Large intestine (tissue), 3 donors: ENCODE data around the gene RPL19. TPM values are rescaled to one million over a fixed set of nuclear protein-coding genes. Genes with fewer than 3 reads are reported as not detected.

ENCODE experiments used
- DNase-seq, 2 donors: peaks; one replicate each; pipeline versions ENCODE4 v3.0.0 to v3.0.0-alpha.2; 2013
- H3K27ac ChIP-seq: one replicate; pipeline ENCODE4 v1.5.1; 2013; ENCODE audit warnings: low read length
- H3K27me3 ChIP-seq: 2 replicates; pipeline ENCODE4 v1.6.1; 2013; ENCODE audit warnings: low read length; ENCODE audit not compliant: control insufficient read depth, insufficient read depth
- H3K36me3 ChIP-seq: 2 replicates; pipeline ENCODE4 v1.6.1; 2013; ENCODE audit warnings: low read length; ENCODE audit not compliant: control insufficient read depth, insufficient read depth
- H3K4me1 ChIP-seq: one replicate; pipeline ENCODE4 v1.6.1; 2013; ENCODE audit warnings: low read length; ENCODE audit not compliant: control insufficient read depth, insufficient read depth
- H3K4me3 ChIP-seq: one replicate; pipeline ENCODE4 v1.5.1; 2013; ENCODE audit warnings: low read length
- H3K9me3 ChIP-seq: one replicate; pipeline ENCODE4 v1.6.1; 2013; ENCODE audit warnings: mild to moderate bottlenecking, low read depth, low read length, moderate library complexity; ENCODE audit not compliant: control insufficient read depth
- WGBS: methylation state at CpG from one replicate; pipeline ENCODE4 v1.1.5; 2013; ENCODE audit warnings: low lambda C conversion rate; ENCODE audit not compliant: insufficient coverage; 5-methylcytosine and 5-hydroxymethylcytosine counted together
- polyA plus RNA-seq: library from polyadenylated mRNA; unstranded; fragments of 120-200 nt; gene quantifications from one replicate; pipeline ENCODE4 v1.2.1, GENCODE V29; 2013

RPL19 gene
- polyA plus RNA-seq, 1 donor = 2,491 TPM

GRCh38 chr17:39195568-39196160 is 4.4 kb upstream of the RPL19 start:
- DNase-seq = no peak
- H3K27me3 ChIP-seq = peaks cover 4% of the 10 kb centered on the region
- no peak overlapping the region for H3K4me3 ChIP-seq
- H3K36me3 ChIP-seq = peaks cover 4% of the 10 kb centered on the region
- no peak overlapping the region for H3K27ac ChIP-seq
- no peaks in the 10 kb centered on the region for H3K9me3 ChIP-seq
- H3K4me1 ChIP-seq = peaks cover 6% of the 10 kb centered on the region
- WGBS = no CpG with 5 or more reads among the region's 8 CpGs

- H3K4me1 ChIP-seq = peaks cover 11% of the 10 kb centered on the region
- peaks cover 4% of the 10 kb centered on the region for H3K27me3 ChIP-seq
- no peaks in the 10 kb centered on the region for H3K9me3 ChIP-seq
- peak overlapping the region; percentile 64 for H3K4me3 ChIP-seq
- no peak overlapping the region for H3K27ac ChIP-seq
- DNase-seq = no peak
- peaks cover 4% of the 10 kb centered on the region for H3K36me3 ChIP-seq
- no CpG with 5 or more reads among the region's 8 CpGs for WGBS
Observed at GRCh38 chr17:39196241-39196807, 3.8 kb upstream of the RPL19 start.

- peak overlapping the region; percentile 27 for H3K27ac ChIP-seq
- H3K27me3 ChIP-seq = peaks cover 4% of the 10 kb centered on the region
- no CpG with 5 or more reads among the region's 30 CpGs for WGBS
- DNase-seq = no peak
- peaks cover 8% of the 10 kb centered on the region for H3K36me3 ChIP-seq
- peaks cover 16% of the 10 kb centered on the region for H3K4me1 ChIP-seq
- H3K4me3 ChIP-seq = peak overlapping the region; percentile 64
- H3K9me3 ChIP-seq = no peaks in the 10 kb centered on the region
Observed at GRCh38 chr17:39196808-39197291, 3.2 kb upstream of the RPL19 start.

GRCh38 chr17:39197380-39198185 is 2.5 kb upstream of the RPL19 start, which contains the start of gene CACNB1:
TSS of gene CACNB1 (minus strand) at chr17:39197669. CDS start at chr17:39197495, 174 bp downstream.
- Histone ChIP-seq H3K27ac (peak within 1 kb of the TSS; percentile 27), H3K9me3 (no peaks in the 10 kb centered on the region), H3K4me1 (peaks cover 20% of the 10 kb centered on the region), H3K4me3 (peak within 1 kb of the TSS; percentile 64), H3K36me3 (peaks cover 16% of the 10 kb centered on the region), H3K27me3 (peaks cover 4% of the 10 kb centered on the region)
- no CpG with 5 or more reads among the region's 55 CpGs for WGBS
- DNase-seq = peak in 1 of 2 donors; percentile 65

- no peak overlapping the region for H3K4me3 ChIP-seq
Observed at GRCh38 chr17:39198186-39198566, 1.9 kb upstream of the RPL19 start.

GRCh38 chr17:39199820-39200069 is 338 bp upstream of the RPL19 start:
- H3K4me1 ChIP-seq = peaks cover 20% of the 10 kb centered on the region
- H3K27ac ChIP-seq = peak overlapping the region; percentile 83
- H3K4me3 ChIP-seq = peak overlapping the region; percentile 93
- 0% methylated on average over 1 of the region's 10 CpGs for WGBS
- H3K36me3 ChIP-seq = peaks cover 36% of the 10 kb centered on the region
- H3K27me3 ChIP-seq = peaks cover 4% of the 10 kb centered on the region
- peak in 1 of 2 donors; percentile 84 for DNase-seq
- no peaks in the 10 kb centered on the region for H3K9me3 ChIP-seq

More at GRCh38 chr17:39198186-39198566, 1.9 kb upstream of the RPL19 start:
- WGBS = no CpG with 5 or more reads among the region's 4 CpGs
- no peaks in the 10 kb centered on the region for H3K9me3 ChIP-seq
- H3K27me3 ChIP-seq = peaks cover 4% of the 10 kb centered on the region
- DNase-seq = no peak
- no peak overlapping the region for H3K27ac ChIP-seq
- peaks cover 20% of the 10 kb centered on the region for H3K4me1 ChIP-seq
- peaks cover 20% of the 10 kb centered on the region for H3K36me3 ChIP-seq

GRCh38 chr17:39200957-39201510 is 951 bp downstream of the RPL19 start:
- Histone ChIP-seq H3K9me3 (no peaks in the 10 kb centered on the region), H3K36me3 (peaks cover 41% of the 10 kb centered on the region), H3K27ac (peak overlapping the region; percentile 83), H3K4me1 (peaks cover 20% of the 10 kb centered on the region), H3K4me3 (peak overlapping the region; percentile 93), H3K27me3 (peaks cover 4% of the 10 kb centered on the region)
- 42% methylated on average over 2 of the region's 11 CpGs for WGBS
- no peak for DNase-seq

- H3K36me3 ChIP-seq = peaks cover 41% of the 10 kb centered on the region
- no CpG with 5 or more reads among the region's 8 CpGs for WGBS
- no peak overlapping the region for H3K27ac ChIP-seq
- peaks cover 17% of the 10 kb centered on the region for H3K4me1 ChIP-seq
- no peak for DNase-seq
- no peak overlapping the region for H3K4me3 ChIP-seq
- H3K27me3 ChIP-seq = peaks cover 9% of the 10 kb centered on the region
- H3K9me3 ChIP-seq = no peaks in the 10 kb centered on the region
Observed at GRCh38 chr17:39204245-39204644, 4.2 kb downstream of the RPL19 start.

- peaks cover 3% of the 10 kb centered on the region for H3K9me3 ChIP-seq
- DNase-seq = no peak
- peaks cover 41% of the 10 kb centered on the region for H3K36me3 ChIP-seq
- WGBS = no CpG with 5 or more reads among the region's 3 CpGs
- peaks cover 25% of the 10 kb centered on the region for H3K4me1 ChIP-seq
- no peak overlapping the region for H3K27ac ChIP-seq
- H3K27me3 ChIP-seq = peaks cover 18% of the 10 kb centered on the region
- H3K4me3 ChIP-seq = no peak overlapping the region
Observed at GRCh38 chr17:39205112-39205526, 5.0 kb downstream of the RPL19 start.

GRCh38 chr17:39208136-39208535 is 8.1 kb downstream of the RPL19 start:
- DNase-seq = no peak
- H3K4me1 ChIP-seq = peaks cover 13% of the 10 kb centered on the region
- peaks cover 3% of the 10 kb centered on the region for H3K9me3 ChIP-seq
- H3K36me3 ChIP-seq = peaks cover 22% of the 10 kb centered on the region
- H3K27ac ChIP-seq = no peak overlapping the region
- no peak overlapping the region for H3K4me3 ChIP-seq
- peaks cover 34% of the 10 kb centered on the region for H3K27me3 ChIP-seq
- WGBS = no CpG with 5 or more reads among the region's 7 CpGs
